ENCODE data around the gene CACFD1. TPM values are rescaled to one million over a fixed set of nuclear protein-coding genes. Genes with fewer than 3 reads are reported as not detected.

CACFD1 gene
- total and polyA plus RNA-seq, 2 of the 13 experiments (the other 11 are each of a cell fraction or from before 2014, with no cell fraction given) = 13.8 to 14.6 TPM

GRCh38 chr9:133478851-133479711, 19.3 kb downstream of the CACFD1 start, which contains the start of gene SLC2A6 (continued):
- TF ChIP-seq ZNF142 (CRISPR knock-in tag; IDR thresholded peaks at IDR 0.05) (no peak), ZNF335 (CRISPR knock-in tag; IDR thresholded peaks at IDR 0.05) (no peak), ASH2L (IDR thresholded peaks at IDR 0.05; ENCODE audit: insufficient read length, low read depth, low read length) (peak; percentile 26), ZHX1 (CRISPR knock-in tag; IDR thresholded peaks at IDR 0.05; ENCODE audit: low read depth) (no peak), RXRA (CRISPR knock-in tag; IDR thresholded peaks at IDR 0.05) (no peak; the same call in 1 of the 2 replicates), ZHX2 (IDR thresholded peaks at IDR 0.05; ENCODE audit: low read depth) (no peak), ZHX2 (CRISPR knock-in tag; IDR thresholded peaks at IDR 0.05; ENCODE audit: borderline replicate concordance) (no peak), ZNF256 (CRISPR knock-in tag; conservative IDR thresholded peaks at IDR 0.05) (no peak), ZBTB26 (CRISPR knock-in tag; IDR thresholded peaks at IDR 0.05; ENCODE audit: borderline replicate concordance) (peak; percentile 2; the same call in 1 of the 2 replicates), MIXL1 (CRISPR knock-in tag; IDR thresholded peaks at IDR 0.05) (no peak), IKZF1 (IDR thresholded peaks at IDR 0.05) (no peak), ZNF354B (CRISPR knock-in tag; IDR thresholded peaks at IDR 0.05) (no peak), JDP2 (CRISPR knock-in tag; IDR thresholded peaks at IDR 0.05; ENCODE audit: borderline replicate concordance) (no peak)

Data from HepG2 (cell line).